ENCODE results near the gene YWHAB. TPM values are rescaled to one million over a fixed set of nuclear protein-coding genes. Genes with fewer than 3 reads are reported as not detected.
A peak's percentile ranks its signal among the peaks of the same experiment; 100 is the strongest.

The YWHAB gene
- total RNA-seq (100 to 1,000 TPM in 6 of 9 donors, 10 to 100 TPM in 3; 70.8 to 160 (median 120) TPM), polyA plus RNA-seq (100 to 1,000 TPM in 1 of 2 donors, 10 to 100 TPM in 1; 32.2 to 154 TPM)
- long read RNA-seq, donor 1, transcript YWHAB-201 (6 exons, 3,049 nt) = major isoform, 138 of 192 reads
- long read RNA-seq, donor 1, transcript YWHAB-202 (7 exons, 3,109 nt) = minor isoform, 21 of 192 reads
- long read RNA-seq, donor 1, partial matches to known transcripts = 19 of 192 reads
- long read RNA-seq, donor 1, other reads (novel, unspliced or antisense) = 13 of 192 reads
- long read RNA-seq, donor 2, transcript YWHAB-201 (6 exons, 3,049 nt) = major isoform, 192 of 243 reads
- long read RNA-seq, donor 2, transcript YWHAB-202 (7 exons, 3,109 nt) = minor isoform, 23 of 243 reads
- long read RNA-seq, donor 2, partial matches to known transcripts = 23 of 243 reads
- long read RNA-seq, donor 2, other reads (novel, unspliced or antisense) = 5 of 243 reads
- long read RNA-seq, donor 3, transcript YWHAB-201 (6 exons, 3,049 nt) = major isoform, 146 of 207 reads
- long read RNA-seq, donor 3, transcript YWHAB-202 (7 exons, 3,109 nt) = minor isoform, 32 of 207 reads
- long read RNA-seq, donor 3, partial matches to known transcripts = 7 of 207 reads
- long read RNA-seq, donor 3, other reads (novel, unspliced or antisense) = 22 of 207 reads

- Histone ChIP-seq H3K27me3 (no peaks in the 10 kb centered on the region), H3K4me3 (peak within 1 kb of the TSS; percentile 77 to 99 (median 95)), H3K9me3 (no peaks in the 10 kb centered on the region), H3K27ac (peak within 1 kb of the TSS; percentile 91 to 100 (median 98)), H3K36me3 (peaks cover 0 to 21% (median 2%) of the 10 kb centered on the region in 9 donors), H3K4me1 (peaks cover 8 to 54% (median 43%) of the 10 kb centered on the region in 12 donors)
- peak; percentile 99 to 100 (median 99) for DNase-seq
- 0 to 2% (median 1%) methylated on average over 44 to 88 of the region's 88 CpGs for WGBS, 4 donors
- intact Hi-C loops (cut with DNase I) = loop anchor here in 3 of 10 donors (5.0 to 10.0 kb wide), 3 partner anchors 77 to 341 kb away; partner anchors contain the start of genes STK4 (in 2 of the 3) and TOMM34 (in 1 of the 3)
- TF ChIP-seq POLR2A (IDR thresholded peaks at IDR 0.05) = peak; percentile 21 to 71
- TF ChIP-seq CTCF (IDR thresholded peaks at IDR 0.05) = peak in 3 of 12 donors; percentile 5 to 39 (median 28)
- peak; percentile 99 to 100 (median 99) for ATAC-seq
Observed at GRCh38 chr20:44885392-44886265, at the start of gene YWHAB. Gene YWHAB, plus strand, starts transcription at chr20:44885705. Its CDS starts 15,829 bp downstream, at chr20:44901534.

- TF ChIP-seq CTCF (IDR thresholded peaks at IDR 0.05) (no peak), POLR2A (IDR thresholded peaks at IDR 0.05) (no peak)
- H3K4me1 ChIP-seq = no peaks in the 10 kb centered on the region
- no peak overlapping the region for H3K4me3 ChIP-seq
- no peak overlapping the region for H3K27ac ChIP-seq
- no peaks in the 10 kb centered on the region for H3K36me3 ChIP-seq
- intact Hi-C loops (cut with DNase I) = no loop called here
- DNase-seq (no peak), ATAC-seq (no peak)
- 89 to 91% (median 89%) methylated on average over 12 of the region's 12 CpGs for WGBS, 4 donors
- H3K27me3 ChIP-seq = peaks cover 0 to 37% (median 12%) of the 10 kb centered on the region in 9 donors
- peaks cover 0 to 5% (median 0%) of the 10 kb centered on the region in 12 donors for H3K9me3 ChIP-seq
Observed at GRCh38 chr20:44836601-44837120, 48.8 kb upstream of the YWHAB start.

- DNase-seq = no peak
- TF ChIP-seq CTCF (IDR thresholded peaks at IDR 0.05) (no peak), POLR2A (IDR thresholded peaks at IDR 0.05) (no peak)
- no peak for ATAC-seq
- H3K4me3 ChIP-seq = no peak overlapping the region
- no peaks in the 10 kb centered on the region for H3K4me1 ChIP-seq
- whole genome bisulfite sequencing, 4 donors = 11 to 39% (median 30%) methylated on average over 2 to 3 of the region's 3 CpGs
- no peaks in the 10 kb centered on the region for H3K36me3 ChIP-seq
- no peak overlapping the region for H3K27ac ChIP-seq
- H3K27me3 ChIP-seq = peaks cover 0 to 37% (median 12%) of the 10 kb centered on the region in 9 donors
- peaks cover 0 to 5% (median 0%) of the 10 kb centered on the region in 12 donors for H3K9me3 ChIP-seq
- intact Hi-C loops (cut with DNase I) = no loop called here
Observed at GRCh38 chr20:44837946-44838345, 47.6 kb upstream of the YWHAB start.

Measured in heart left ventricle (tissue), 16 donors.